DMS79 (cell line): ENCODE data around the gene GPC6.

Source experiments
- DNase-seq: peaks from one replicate; lab custom pipeline; 2025; lab: John Stamatoyannopoulos, UW

Gene GPC6

DNA sequence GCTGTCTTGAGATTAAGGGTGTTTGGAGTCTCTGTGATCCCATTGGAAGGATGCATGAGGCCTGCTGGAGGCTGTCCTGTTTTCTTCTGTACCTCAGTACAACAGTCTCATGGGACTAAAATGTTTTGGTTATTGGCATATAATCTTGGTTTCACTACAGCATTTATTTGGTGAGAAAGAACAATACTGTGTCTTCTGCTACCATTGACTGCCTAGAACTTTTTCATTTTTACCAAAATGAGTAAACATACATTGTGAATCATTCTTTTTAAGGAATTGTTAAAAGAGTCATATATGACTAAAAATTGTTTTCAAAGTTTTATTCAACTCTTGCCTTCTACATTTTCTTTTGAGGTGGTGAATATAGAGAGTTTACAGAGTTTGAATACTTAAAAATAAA, 459.8 kb downstream of the GPC6 start:
- no peak for DNase-seq

DNA sequence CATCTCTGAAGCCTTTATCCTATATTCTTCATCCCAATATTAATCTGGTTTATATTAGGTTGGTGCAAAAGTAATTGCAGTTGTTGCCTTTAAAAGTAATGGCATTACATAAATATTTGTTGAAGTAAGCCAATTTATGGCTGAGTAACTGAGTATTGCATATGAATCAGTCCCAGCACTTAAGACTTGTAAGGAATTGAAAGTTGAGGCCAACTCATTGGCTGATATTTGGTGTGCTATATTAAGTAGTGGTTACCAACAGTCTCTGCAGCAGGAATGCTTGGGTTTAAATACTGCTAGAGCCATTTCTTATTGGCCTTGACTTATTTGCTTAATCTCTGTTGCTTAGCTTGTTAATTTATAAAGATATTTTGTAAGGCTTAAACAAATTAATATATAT, 460.7 kb downstream of the GPC6 start:
- DNase-seq: no peak

DNA sequence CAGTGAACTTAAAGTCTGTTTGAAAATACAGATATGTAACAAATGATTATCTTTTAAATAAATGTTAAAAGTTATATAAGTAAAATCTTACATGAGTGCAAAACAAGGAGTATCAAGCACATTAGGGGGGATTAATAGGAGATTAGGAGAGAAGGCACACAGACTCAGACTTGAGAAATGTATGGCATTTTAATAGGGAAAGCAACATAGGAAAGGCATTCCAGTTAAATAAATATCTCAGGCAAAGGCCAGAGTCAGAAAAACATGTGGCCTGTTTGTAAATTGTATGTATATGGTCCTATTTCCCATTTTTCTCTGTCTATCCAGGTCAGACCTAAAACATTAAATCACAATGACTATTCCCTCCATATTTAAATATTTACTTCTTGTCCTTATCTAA, 462.7 kb downstream of the GPC6 start:
- DNase-seq: no peak

- no peak for DNase-seq
Observed at GRCh38 chr13:93690139-93690538, 463.5 kb downstream of the GPC6 start.

GRCh38 chr13:93698016-93698613, 471.5 kb downstream of the GPC6 start:
- no peak for DNase-seq

- DNase-seq: no peak
Observed at GRCh38 chr13:93700115-93700514, 473.5 kb downstream of the GPC6 start.

DNA sequence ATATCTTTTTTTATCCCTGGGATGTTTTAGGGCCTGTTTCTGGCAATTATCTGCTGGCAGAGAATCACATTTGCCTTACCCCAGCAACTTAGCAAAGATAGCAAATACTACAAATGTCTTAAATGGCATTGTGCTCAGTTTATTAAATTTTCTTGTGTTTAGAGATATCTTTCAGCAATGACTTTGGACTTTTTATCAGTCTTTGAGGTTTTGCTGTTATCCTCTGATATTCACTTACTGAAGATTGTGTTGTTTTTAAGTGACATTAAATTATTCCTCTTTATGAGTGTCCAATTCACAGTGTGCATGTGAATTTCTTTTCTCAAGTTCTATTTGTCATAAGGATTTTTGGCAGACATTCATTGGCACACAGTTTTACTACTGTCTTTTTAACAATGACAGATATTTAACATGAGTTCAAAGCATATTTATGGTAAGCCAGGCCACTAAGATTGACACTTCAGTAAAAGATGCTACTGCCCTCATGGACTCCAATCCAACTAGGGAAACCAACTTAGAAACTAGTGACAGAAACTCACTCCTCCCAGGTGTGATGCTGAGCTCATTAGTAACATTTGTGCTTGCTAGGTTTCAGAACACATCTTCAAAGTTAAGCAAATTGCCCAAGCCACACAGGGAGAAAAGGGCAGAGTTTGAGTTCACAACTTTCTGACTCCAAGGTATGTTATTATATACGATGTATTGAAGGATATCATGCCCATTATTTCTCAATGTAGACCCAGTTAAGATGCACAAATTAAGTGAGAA, 481.9 kb downstream of the GPC6 start:
- no peak for DNase-seq

DNA sequence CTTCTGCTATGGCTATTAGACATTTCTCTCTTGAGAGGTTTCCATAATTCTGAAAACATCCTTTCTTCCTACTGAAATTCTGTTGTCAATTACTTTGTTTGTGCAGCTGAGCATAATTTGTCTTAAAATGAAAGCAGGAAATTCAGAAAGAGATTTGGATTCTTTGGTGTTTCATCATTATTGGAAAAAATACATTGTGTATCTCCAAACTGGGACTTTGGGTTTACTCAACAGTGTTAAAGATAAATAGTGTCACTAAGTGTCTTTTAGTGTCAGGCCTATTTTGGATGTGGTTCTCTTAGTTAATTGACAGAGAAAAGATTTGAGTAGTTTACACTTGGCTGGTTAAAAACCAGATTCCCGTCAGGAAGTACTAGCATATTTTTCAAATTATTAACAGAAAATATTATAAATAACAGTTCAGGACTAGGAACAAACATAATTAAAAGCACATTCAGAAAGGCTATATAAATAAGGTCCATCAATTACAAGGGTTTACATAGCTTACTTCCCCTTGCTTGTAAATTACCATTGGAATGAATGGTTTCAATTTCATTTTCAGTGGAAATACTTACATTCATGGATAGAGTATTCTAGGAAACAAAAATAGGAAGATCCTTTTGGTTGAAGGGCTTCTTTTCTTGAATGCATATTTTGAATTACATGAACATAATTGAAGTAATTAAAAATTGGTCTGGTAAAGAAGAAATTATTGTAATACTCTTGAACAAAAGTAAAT, 483.1 kb downstream of the GPC6 start:
- no peak for DNase-seq

GRCh38 chr13:93714171-93714570, 487.6 kb downstream of the GPC6 start:
- no peak for DNase-seq

DNA sequence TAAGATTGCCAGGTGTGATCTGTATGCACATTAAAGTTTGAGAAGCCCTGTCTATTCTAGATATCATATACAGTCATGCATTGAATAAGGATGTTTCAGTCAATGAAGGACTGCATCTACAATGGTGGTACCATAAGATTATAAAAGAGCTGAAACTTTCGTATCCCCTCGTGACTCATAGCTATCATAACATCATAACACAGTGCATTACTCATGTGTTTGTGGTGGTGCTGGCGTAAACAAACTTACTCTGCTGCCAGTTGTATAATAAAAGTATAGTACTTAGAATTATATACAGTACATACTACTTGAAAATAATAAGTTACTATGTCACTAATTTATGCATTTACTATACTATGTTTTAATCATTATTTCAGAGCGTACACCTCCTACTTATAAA, 489.3 kb downstream of the GPC6 start:
- DNase-seq: no peak

DNA sequence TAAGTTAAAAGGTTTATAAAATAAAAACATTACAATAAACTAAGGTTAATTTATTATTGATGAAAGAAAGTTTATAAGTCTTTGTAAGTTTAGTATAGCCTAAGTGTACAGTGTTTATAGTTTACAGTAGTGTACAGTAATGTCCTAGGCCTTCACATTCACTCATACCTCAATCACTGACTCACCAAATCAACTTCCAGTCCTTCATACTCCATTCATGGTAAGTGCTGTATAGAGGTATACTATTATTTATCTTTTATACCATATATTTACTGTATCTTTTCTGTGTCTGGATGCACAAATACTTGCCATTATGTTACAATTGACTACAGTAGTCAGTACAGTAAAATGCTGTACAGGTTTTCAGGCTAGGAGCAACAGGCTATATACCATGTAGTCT, 490.0 kb downstream of the GPC6 start:
- no peak for DNase-seq

- no peak for DNase-seq
Observed at GRCh38 chr13:93721483-93721882, 494.9 kb downstream of the GPC6 start.

GRCh38 chr13:93723316-93723715, 496.7 kb downstream of the GPC6 start:
- DNase-seq: no peak

DNA sequence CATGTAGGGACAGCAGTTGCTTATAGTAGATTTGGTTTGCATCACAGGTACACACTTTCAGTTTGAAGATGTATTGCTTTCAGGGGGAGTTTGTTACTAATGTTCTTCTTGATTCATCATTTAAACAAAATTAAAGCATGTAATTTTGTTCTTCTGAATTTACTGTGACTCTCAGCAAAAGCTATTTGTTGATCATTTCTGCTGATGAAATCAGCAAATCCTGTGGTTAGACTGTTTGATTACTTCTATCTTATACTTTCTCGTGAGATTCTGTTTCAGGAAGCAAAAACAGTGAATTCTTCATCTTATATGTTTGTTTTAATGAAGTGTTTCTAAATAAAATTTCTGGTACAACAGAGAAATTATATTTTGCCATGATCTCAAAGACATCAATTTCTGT, 497.6 kb downstream of the GPC6 start:
- DNase-seq: no peak

GRCh38 chr13:93726173-93726957, 499.8 kb downstream of the GPC6 start:
- DNase-seq: no peak

DNA sequence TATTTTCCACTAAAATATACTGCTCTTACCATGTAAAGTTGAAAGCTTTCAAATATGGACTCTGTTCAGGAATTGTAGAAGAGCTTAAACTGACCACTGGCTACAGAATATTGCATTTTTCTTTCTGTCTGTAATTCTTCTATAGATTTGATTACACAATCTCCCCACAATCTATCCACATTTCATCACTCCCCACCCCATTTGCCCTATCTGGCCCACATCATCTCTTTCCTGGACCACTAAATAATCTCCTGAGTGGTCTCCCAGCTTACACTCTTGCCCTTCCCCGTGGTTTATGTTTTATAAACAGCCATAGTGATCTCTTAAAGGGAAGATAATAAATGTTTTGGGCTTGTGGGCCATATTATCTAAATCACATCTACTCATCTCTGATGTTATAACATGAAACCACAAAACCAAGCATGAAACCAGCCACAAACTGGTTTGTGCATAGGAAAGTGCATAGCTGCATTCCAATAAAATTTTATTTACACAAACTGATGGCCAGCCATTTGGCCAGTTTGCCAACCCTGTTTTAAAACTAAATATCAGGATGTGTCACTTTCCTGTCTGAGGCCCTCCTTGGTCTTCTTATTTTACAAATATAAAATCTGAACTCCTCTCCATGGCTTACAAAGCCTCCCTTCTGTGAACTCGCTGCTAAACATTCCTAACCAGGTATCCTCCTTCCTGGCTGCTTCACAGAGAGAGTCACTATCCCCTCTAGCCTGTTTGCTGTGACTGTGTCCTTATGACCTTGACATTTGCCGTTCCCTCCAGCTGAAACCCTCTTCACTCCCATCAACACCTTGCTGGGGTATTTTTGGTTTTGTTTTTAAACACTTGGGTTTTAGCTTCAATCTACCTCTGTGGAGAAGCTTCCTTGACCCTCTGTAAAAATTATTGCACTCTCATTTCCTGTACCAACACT, 500.9 kb downstream of the GPC6 start:
- DNase-seq: no peak

- DNase-seq: no peak
Observed at GRCh38 chr13:93729383-93729782, 502.8 kb downstream of the GPC6 start.

DNA sequence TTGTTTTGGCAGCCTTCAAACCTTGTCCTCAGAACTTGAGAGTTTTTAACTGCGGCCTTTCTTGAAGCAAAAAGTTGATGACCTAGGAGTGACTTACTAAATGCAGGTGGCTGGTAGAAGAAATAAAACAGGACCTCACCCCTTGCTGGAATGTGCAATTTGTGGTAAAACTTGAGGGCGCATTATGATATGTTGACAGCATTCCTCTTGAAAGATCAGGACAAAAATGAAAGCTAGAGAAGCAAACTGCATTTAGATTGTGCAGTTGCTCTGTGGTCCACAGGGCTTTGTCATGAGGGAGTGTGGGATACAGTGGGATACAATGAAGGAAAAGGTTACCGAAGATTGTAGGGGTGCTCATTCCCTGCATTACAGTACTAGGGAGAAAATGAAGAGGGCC, 504.2 kb downstream of the GPC6 start:
- DNase-seq: peak; percentile 58

- no peak for DNase-seq
Observed at GRCh38 chr13:93732186-93732585, 505.6 kb downstream of the GPC6 start.

DNA sequence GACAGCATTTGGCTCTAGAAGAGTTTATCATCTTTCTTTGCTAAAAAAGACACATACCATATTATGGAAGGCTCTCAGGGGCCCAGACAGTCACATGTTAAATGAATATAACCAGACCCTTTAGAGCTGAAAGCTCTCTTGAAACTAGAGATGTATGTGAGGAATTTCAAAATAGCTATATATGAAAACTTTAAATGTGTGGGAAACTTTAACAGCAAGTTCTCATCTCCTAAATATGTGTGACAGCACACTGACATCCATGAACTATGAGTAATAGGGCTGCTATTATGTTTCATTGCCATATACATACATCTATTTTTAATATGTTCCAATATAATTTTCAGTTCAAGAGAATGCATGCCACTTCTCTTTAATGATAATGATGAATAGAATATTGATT, 509.5 kb downstream of the GPC6 start:
- DNase-seq: no peak

GRCh38 chr13:93736909-93737308, 510.3 kb downstream of the GPC6 start:
- no peak for DNase-seq
